Liver (tissue), 9 donors: ENCODE results near the gene STH. TPM values are rescaled to one million over a fixed set of nuclear protein-coding genes. Genes with fewer than 3 reads are reported as not detected.

Experiments
- DNase-seq: peaks from one replicate; pipeline ENCODE4 v3.0.0-alpha.2; 2017; ENCODE audit warnings: low spot score
- H3K27ac ChIP-seq, 2 donors: one replicate each; pipeline ENCODE4 v1.7.0; 2013; ENCODE audit warnings: inconsistent platforms in 2 of 2, low read length in 2 of 2, control low read depth in 1 of 2, low read depth in 1 of 2, mild to moderate bottlenecking in 1 of 2
- H3K27me3 ChIP-seq, 4 donors: one replicate each; pipeline versions ENCODE4 v1.6.1 to v1.7.0; 2013; ENCODE audit warnings: low read length in 3 of 4, inconsistent platforms in 1 of 4, mild to moderate bottlenecking in 1 of 4, moderate library complexity in 1 of 4; ENCODE audit not compliant: control insufficient read depth in 4 of 4, insufficient read depth in 4 of 4
- H3K36me3 ChIP-seq, 4 donors: one replicate each; pipeline versions ENCODE4 v1.6.1 to v1.7.0; 2013; ENCODE audit warnings: low read length in 3 of 4, mild to moderate bottlenecking in 3 of 4, low read depth in 1 of 4, moderate library complexity in 1 of 4; ENCODE audit not compliant: control insufficient read depth in 4 of 4, insufficient read depth in 3 of 4
- H3K4me1 ChIP-seq, 4 donors: one replicate each; pipeline versions ENCODE4 v1.6.1 to v1.7.0; 2013; ENCODE audit warnings: low read length in 3 of 4, mild to moderate bottlenecking in 3 of 4, moderate library complexity in 1 of 4; ENCODE audit not compliant: control insufficient read depth in 4 of 4, insufficient read depth in 4 of 4
- H3K4me3 ChIP-seq, 3 donors: one replicate each; pipeline versions ENCODE4 v1.6.1 to v1.7.0; 2013; ENCODE audit warnings: low read length in 3 of 3, control low read depth in 1 of 3, low read depth in 1 of 3, mild to moderate bottlenecking in 1 of 3
- H3K9ac ChIP-seq, 2 donors: one replicate each; pipeline ENCODE4 v1.7.0; 2013; ENCODE audit warnings: low read length in 2 of 2, mild to moderate bottlenecking in 2 of 2, moderate library complexity in 2 of 2, control low read depth in 1 of 2, low read depth in 1 of 2
- H3K9me3 ChIP-seq, 4 donors: one replicate each; pipeline versions ENCODE4 v1.6.1 to v1.7.0; 2013; ENCODE audit warnings: low read length in 3 of 4; ENCODE audit not compliant: control insufficient read depth in 4 of 4
- EGR1 ChIP-seq, 2 donors: IDR thresholded peaks; 2 replicates each; pipeline ENCODE4 v1.6.1; 2016 to 2018; ENCODE audit warnings: antibody characterized with exemption in 2 of 2, low read depth in 2 of 2
- FOXA1 ChIP-seq: IDR thresholded peaks from 2 replicates; pipeline ENCODE4 v1.6.1; 2016; ENCODE audit warnings: antibody characterized with exemption
- GABPA ChIP-seq, 2 donors: IDR thresholded peaks in 1 of 2; conservative IDR thresholded peaks in 1 of 2; 2 replicates each; pipeline ENCODE4 v1.6.1; 2016; ENCODE audit warnings: antibody characterized with exemption in 2 of 2, mild to moderate bottlenecking in 1 of 2, moderate library complexity in 1 of 2
- HNF4A ChIP-seq, 2 donors: conservative IDR thresholded peaks; 2 replicates each; pipeline ENCODE4 v1.6.1; 2016; ENCODE audit warnings: antibody characterized with exemption in 2 of 2, mild to moderate bottlenecking in 2 of 2
- JUND ChIP-seq, 2 donors: IDR thresholded peaks; 2 replicates each; pipeline ENCODE4 v1.6.1; 2016; ENCODE audit warnings: antibody characterized with exemption in 2 of 2
- NR2F2 ChIP-seq: IDR thresholded peaks from 2 replicates; pipeline ENCODE4 v1.6.1; 2016; ENCODE audit warnings: antibody characterized with exemption
- RAD21 ChIP-seq, 2 donors: IDR thresholded peaks; 2 replicates each; pipeline ENCODE4 v1.6.1; 2016; ENCODE audit warnings: antibody characterized with exemption in 2 of 2, mild to moderate bottlenecking in 2 of 2
- RXRA ChIP-seq, 2 donors: IDR thresholded peaks; 2 replicates each; pipeline ENCODE4 v1.6.1; 2017 to 2018; ENCODE audit warnings: antibody characterized with exemption in 2 of 2, mild to moderate bottlenecking in 1 of 2
- SP1 ChIP-seq: IDR thresholded peaks from 2 replicates; pipeline ENCODE4 v1.6.1; 2018; ENCODE audit warnings: antibody characterized with exemption, mild to moderate bottlenecking
- TAF1 ChIP-seq: conservative IDR thresholded peaks from 2 replicates; pipeline ENCODE4 v1.6.1; 2016; ENCODE audit warnings: antibody characterized with exemption, mild to moderate bottlenecking
- YY1 ChIP-seq: IDR thresholded peaks from 2 replicates; pipeline ENCODE4 v1.6.1; 2016; ENCODE audit warnings: antibody characterized with exemption, mild to moderate bottlenecking
- WGBS: extraction: QIAGEN DNeasy Blood & Tissue Kit; methylation state at CpG from one replicate; pipeline ENCODE4 v1.1.7; 2013; 5-methylcytosine and 5-hydroxymethylcytosine counted together
- polyA plus RNA-seq, 2 donors: library from polyadenylated mRNA; stranded (reverse) in 1 of 2; unstranded in 1 of 2; fragments of 200-250 nt in 1 of 2; fragments of >200 nt in 1 of 2; fragmentation: Nextera tagmentation in 1 of 2; extraction: Ambion mirVana in 1 of 2; gene quantifications; one replicate each; pipeline versions ENCODE4 v1.2.1 to v1.2.3, GENCODE V29; 2013 to 2015
- total RNA-seq, 2 donors: library from RNA; depleted of rRNA; stranded (reverse); fragments of >200 nt; gene quantifications; one replicate each; pipeline ENCODE4 v1.2.3, GENCODE V29; 2014
- TF ChIP-seq, protein P1 (sequence below): IDR thresholded peaks from 2 replicates; pipeline ENCODE4 v1.6.1; 2016; ENCODE audit warnings: antibody characterized with exemption
- TF ChIP-seq, protein P2 (sequence below): IDR thresholded peaks from 2 replicates; pipeline ENCODE4 v1.6.1; 2016; ENCODE audit warnings: antibody characterized with exemption
- TF ChIP-seq, protein P3 (sequence below): IDR thresholded peaks from 2 replicates; pipeline ENCODE4 v1.6.1; 2016; ENCODE audit warnings: antibody characterized with exemption, mild to moderate bottlenecking
- TF ChIP-seq, protein P4 (sequence below): fragments of 150-350 bp; IDR thresholded peaks from 2 replicates; pipeline ENCODE4 v1.5.1; 2017; ENCODE audit warnings: improper control_type of control experiment, low read depth, low read length; ENCODE audit not compliant: missing input control
- TF ChIP-seq, protein P5 (sequence below): IDR thresholded peaks from 2 replicates; pipeline ENCODE4 v1.6.1; 2016; ENCODE audit warnings: antibody characterized with exemption
- donor health status: healthy.
- donor health status: healthy.
- donor health status: healthy.
- donor health status: healthy.
- donor health status: healthy.

The STH gene
- total and polyA plus RNA-seq, 4 donors = not detected

DNA sequence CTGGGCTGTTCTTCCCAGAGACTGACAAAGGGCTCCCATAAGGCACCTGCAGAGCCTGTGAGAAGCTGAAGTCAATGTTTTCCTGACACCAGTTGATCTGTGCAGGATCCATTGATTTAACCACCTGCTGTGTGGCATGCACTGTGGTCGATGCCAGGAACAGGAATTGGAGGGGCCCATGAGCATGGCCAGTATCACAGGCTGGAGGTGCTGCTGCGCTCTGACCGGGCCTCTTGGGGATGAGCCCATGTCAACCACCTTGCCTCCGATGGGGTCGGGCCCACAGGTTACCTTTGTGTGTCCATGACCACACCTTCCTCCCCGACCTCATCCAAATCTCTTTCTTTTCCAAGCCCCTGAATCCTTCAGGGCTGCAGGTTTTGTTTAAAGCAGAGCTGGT is 18.2 kb upstream of the STH start:
- no peak for DNase-seq
- TF ChIP-seq RAD21 (IDR thresholded peaks at IDR 0.05) = no peak
- no peak for TF ChIP-seq TAF1
- TF ChIP-seq, protein P1, sequence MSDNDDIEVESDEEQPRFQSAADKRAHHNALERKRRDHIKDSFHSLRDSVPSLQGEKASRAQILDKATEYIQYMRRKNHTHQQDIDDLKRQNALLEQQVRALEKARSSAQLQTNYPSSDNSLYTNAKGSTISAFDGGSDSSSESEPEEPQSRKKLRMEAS = no peak
- no peak for TF ChIP-seq YY1
- no peak for TF ChIP-seq HNF4A (conservative IDR thresholded peaks at IDR 0.05)
- TF ChIP-seq, protein P2, sequence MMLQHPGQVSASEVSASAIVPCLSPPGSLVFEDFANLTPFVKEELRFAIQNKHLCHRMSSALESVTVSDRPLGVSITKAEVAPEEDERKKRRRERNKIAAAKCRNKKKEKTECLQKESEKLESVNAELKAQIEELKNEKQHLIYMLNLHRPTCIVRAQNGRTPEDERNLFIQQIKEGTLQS = no peak
- 92% methylated on average over 6 of the region's 6 CpGs for WGBS
- H3K27ac ChIP-seq = no peak overlapping the region
- H3K9ac ChIP-seq = no peak overlapping the region
- H3K4me3 ChIP-seq = no peak overlapping the region
- no peaks in the 10 kb centered on the region for H3K36me3 ChIP-seq
- H3K4me1 ChIP-seq = no peaks in the 10 kb centered on the region
- no peaks in the 10 kb centered on the region for H3K27me3 ChIP-seq
- H3K9me3 ChIP-seq = no peaks in the 10 kb centered on the region

DNA sequence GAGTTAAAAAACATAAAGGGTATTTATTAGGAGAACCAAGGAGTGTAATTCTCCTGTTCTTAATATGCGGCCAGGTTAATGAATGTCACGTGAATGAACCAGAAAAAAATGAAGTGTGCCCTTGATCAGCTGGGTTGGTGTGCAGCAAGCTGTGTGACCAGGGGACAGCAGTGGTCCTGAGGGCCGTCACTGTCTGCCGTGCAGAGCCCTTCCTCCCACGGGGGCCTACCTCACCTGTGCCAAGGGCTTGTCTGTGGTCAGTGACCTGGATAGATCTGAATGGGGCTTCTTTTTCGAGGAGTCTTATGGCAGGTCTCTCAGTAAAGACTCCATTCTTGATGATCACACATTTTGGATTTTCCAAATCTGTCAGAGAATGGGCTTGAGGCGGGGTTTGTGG is 17.7 kb upstream of the STH start:
- Histone ChIP-seq H3K9me3 (no peaks in the 10 kb centered on the region), H3K4me1 (no peaks in the 10 kb centered on the region), H3K27me3 (no peaks in the 10 kb centered on the region), H3K9ac (no peak overlapping the region), H3K27ac (no peak overlapping the region), H3K4me3 (no peak overlapping the region), H3K36me3 (no peaks in the 10 kb centered on the region)
- no peak for DNase-seq
- 89% methylated on average over 7 of the region's 7 CpGs for WGBS
- no peak for TF ChIP-seq FOXA1
- no peak for TF ChIP-seq HNF4A (conservative IDR thresholded peaks at IDR 0.05)
- TF ChIP-seq, protein P3, sequence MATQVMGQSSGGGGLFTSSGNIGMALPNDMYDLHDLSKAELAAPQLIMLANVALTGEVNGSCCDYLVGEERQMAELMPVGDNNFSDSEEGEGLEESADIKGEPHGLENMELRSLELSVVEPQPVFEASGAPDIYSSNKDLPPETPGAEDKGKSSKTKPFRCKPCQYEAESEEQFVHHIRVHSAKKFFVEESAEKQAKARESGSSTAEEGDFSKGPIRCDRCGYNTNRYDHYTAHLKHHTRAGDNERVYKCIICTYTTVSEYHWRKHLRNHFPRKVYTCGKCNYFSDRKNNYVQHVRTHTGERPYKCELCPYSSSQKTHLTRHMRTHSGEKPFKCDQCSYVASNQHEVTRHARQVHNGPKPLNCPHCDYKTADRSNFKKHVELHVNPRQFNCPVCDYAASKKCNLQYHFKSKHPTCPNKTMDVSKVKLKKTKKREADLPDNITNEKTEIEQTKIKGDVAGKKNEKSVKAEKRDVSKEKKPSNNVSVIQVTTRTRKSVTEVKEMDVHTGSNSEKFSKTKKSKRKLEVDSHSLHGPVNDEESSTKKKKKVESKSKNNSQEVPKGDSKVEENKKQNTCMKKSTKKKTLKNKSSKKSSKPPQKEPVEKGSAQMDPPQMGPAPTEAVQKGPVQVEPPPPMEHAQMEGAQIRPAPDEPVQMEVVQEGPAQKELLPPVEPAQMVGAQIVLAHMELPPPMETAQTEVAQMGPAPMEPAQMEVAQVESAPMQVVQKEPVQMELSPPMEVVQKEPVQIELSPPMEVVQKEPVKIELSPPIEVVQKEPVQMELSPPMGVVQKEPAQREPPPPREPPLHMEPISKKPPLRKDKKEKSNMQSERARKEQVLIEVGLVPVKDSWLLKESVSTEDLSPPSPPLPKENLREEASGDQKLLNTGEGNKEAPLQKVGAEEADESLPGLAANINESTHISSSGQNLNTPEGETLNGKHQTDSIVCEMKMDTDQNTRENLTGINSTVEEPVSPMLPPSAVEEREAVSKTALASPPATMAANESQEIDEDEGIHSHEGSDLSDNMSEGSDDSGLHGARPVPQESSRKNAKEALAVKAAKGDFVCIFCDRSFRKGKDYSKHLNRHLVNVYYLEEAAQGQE = no peak
- TF ChIP-seq SP1 = no peak
- no peak for TF ChIP-seq TAF1
- no peak for TF ChIP-seq RAD21 (IDR thresholded peaks at IDR 0.05)
- TF ChIP-seq EGR1 (IDR thresholded peaks at IDR 0.05; ENCODE audit: low read depth in 2 of 2) = no peak
- TF ChIP-seq, protein P2 = no peak
- no peak for TF ChIP-seq NR2F2
- TF ChIP-seq GABPA (IDR thresholded peaks at IDR 0.05 in 1 of 2, conservative IDR thresholded peaks at IDR 0.05 in 1 of 2) = no peak
- no peak for TF ChIP-seq YY1
- no peak for TF ChIP-seq RXRA (IDR thresholded peaks at IDR 0.05)
- TF ChIP-seq, protein P1 = no peak
- TF ChIP-seq, protein P4, sequence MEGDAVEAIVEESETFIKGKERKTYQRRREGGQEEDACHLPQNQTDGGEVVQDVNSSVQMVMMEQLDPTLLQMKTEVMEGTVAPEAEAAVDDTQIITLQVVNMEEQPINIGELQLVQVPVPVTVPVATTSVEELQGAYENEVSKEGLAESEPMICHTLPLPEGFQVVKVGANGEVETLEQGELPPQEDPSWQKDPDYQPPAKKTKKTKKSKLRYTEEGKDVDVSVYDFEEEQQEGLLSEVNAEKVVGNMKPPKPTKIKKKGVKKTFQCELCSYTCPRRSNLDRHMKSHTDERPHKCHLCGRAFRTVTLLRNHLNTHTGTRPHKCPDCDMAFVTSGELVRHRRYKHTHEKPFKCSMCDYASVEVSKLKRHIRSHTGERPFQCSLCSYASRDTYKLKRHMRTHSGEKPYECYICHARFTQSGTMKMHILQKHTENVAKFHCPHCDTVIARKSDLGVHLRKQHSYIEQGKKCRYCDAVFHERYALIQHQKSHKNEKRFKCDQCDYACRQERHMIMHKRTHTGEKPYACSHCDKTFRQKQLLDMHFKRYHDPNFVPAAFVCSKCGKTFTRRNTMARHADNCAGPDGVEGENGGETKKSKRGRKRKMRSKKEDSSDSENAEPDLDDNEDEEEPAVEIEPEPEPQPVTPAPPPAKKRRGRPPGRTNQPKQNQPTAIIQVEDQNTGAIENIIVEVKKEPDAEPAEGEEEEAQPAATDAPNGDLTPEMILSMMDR = no peak
- no peak for TF ChIP-seq JUND (IDR thresholded peaks at IDR 0.05)
- TF ChIP-seq, protein P5, sequence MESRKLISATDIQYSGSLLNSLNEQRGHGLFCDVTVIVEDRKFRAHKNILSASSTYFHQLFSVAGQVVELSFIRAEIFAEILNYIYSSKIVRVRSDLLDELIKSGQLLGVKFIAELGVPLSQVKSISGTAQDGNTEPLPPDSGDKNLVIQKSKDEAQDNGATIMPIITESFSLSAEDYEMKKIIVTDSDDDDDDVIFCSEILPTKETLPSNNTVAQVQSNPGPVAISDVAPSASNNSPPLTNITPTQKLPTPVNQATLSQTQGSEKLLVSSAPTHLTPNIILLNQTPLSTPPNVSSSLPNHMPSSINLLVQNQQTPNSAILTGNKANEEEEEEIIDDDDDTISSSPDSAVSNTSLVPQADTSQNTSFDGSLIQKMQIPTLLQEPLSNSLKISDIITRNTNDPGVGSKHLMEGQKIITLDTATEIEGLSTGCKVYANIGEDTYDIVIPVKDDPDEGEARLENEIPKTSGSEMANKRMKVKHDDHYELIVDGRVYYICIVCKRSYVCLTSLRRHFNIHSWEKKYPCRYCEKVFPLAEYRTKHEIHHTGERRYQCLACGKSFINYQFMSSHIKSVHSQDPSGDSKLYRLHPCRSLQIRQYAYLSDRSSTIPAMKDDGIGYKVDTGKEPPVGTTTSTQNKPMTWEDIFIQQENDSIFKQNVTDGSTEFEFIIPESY = no peak
